Hepatocyte (in vitro differentiated cells): Measurements from ENCODE around the gene CHST15.

Experiments used
- EZH2 ChIP-seq: fragments of 200-600 bp; sonication (generic); IDR thresholded peaks from 2 replicates; pipeline ENCODE4 v1.6.1; 2016; ENCODE audit warnings: antibody characterized with exemption, mild to moderate bottlenecking, borderline replicate concordance
- EZH2phosphoT487 ChIP-seq: fragments of 200-600 bp; sonication (generic); IDR thresholded peaks from one replicate; pipeline ENCODE4 v1.6.1; 2018; ENCODE audit warnings: antibody characterized with exemption, mild to moderate bottlenecking, low read depth, moderate library complexity; ENCODE audit not compliant: unreplicated experiment, severe bottlenecking
- TF ChIP-seq, protein P1 (sequence below): fragments of 200-600 bp; sonication (generic); IDR thresholded peaks from 2 replicates; pipeline ENCODE4 v1.5.1; 2016; ENCODE audit warnings: antibody characterized with exemption, mild to moderate bottlenecking; ENCODE audit not compliant: poor library complexity

DNA sequence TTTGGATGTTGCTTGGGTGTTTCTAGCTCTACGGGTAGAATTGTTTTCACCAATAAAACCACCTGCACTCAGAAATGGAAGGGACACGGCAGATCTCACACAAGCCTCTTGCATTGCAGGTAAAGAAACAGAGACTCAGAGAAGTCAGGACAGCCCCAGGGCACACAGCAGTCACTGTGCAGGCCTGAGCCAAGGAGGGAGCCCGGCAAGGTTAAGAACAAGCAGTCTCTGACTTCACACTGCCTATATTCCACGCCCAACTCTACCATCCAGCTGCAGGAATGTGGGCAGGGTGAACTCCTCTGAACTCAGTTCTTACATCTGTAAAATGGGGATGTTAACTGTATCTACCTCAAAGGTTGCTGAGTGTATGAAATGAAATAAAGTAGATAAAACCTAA, 15.4 kb downstream of the CHST15 start:
- TF ChIP-seq, protein P1, sequence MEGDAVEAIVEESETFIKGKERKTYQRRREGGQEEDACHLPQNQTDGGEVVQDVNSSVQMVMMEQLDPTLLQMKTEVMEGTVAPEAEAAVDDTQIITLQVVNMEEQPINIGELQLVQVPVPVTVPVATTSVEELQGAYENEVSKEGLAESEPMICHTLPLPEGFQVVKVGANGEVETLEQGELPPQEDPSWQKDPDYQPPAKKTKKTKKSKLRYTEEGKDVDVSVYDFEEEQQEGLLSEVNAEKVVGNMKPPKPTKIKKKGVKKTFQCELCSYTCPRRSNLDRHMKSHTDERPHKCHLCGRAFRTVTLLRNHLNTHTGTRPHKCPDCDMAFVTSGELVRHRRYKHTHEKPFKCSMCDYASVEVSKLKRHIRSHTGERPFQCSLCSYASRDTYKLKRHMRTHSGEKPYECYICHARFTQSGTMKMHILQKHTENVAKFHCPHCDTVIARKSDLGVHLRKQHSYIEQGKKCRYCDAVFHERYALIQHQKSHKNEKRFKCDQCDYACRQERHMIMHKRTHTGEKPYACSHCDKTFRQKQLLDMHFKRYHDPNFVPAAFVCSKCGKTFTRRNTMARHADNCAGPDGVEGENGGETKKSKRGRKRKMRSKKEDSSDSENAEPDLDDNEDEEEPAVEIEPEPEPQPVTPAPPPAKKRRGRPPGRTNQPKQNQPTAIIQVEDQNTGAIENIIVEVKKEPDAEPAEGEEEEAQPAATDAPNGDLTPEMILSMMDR: no peak
- TF ChIP-seq EZH2phosphoT487 (no peak), EZH2 (no peak)
